ENCODE data around the gene STOML1.
A peak's percentile ranks its signal among the peaks of the same experiment; 100 is the strongest.

The STOML1 gene, protein sequence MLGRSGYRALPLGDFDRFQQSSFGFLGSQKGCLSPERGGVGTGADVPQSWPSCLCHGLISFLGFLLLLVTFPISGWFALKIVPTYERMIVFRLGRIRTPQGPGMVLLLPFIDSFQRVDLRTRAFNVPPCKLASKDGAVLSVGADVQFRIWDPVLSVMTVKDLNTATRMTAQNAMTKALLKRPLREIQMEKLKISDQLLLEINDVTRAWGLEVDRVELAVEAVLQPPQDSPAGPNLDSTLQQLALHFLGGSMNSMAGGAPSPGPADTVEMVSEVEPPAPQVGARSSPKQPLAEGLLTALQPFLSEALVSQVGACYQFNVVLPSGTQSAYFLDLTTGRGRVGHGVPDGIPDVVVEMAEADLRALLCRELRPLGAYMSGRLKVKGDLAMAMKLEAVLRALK

DNA sequence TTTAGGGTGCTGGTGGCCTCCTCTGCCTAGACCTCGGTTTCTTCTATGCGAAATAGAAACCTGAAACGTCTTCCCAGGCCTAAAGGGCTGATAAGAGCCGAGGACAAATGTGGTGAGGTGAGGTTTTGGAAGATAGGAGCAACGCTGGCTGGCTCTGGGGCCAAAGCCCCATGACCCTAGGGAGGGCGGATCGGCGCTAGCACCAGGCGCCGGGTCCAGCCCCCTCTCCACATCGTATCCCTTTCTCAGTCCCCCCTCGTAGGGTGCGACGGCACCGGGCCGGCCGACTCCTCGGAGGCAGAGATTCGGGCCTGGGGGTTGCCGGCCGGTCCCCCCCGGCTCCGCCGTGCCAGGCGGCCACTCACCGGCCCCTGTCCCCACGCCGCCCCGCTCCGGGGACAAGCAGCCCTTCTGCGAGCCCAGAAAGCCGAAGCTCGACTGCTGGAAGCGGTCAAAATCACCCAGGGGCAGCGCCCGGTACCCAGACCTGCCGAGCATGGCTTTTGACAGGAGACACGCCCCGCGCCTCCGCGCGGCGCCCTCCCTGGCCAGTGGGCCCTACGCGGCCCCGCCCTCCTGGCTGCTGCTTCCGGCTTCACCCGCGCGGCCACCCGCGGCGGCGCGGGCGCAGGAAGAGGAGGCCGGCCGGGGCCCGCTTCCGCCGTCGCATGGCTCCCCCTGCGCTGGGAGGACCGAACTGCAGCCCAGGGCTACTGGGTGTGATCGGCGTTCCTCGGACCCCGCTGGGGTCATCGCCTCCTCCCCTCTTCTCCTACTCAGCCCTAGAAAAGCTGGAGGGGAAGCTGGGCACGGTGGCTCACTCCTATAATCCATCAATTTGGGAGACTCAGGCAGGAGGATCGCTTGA is at the start of gene STOML1:
Gene STOML1 (minus strand): TSS at position 570 of the 868 bp plus-strand sequence. CDS start 72 bp downstream, at position 498.
- peaks cover 17% of the 10 kb centered on the region for H3K36me3 Mint-ChIP-seq
- H3K27ac Mint-ChIP-seq = peak within 1 kb of the TSS; percentile 67
- peak within 1 kb of the TSS; percentile 93 for H3K4me3 Mint-ChIP-seq
- ATAC-seq (peak; percentile 89), DNase-seq (ENCODE audit: low spot score in 2 of 2) (peak; percentile 99)
- H3K9me3 Mint-ChIP-seq = no peaks in the 10 kb centered on the region
- H3K4me1 Mint-ChIP-seq = peaks cover 43% of the 10 kb centered on the region

DNA sequence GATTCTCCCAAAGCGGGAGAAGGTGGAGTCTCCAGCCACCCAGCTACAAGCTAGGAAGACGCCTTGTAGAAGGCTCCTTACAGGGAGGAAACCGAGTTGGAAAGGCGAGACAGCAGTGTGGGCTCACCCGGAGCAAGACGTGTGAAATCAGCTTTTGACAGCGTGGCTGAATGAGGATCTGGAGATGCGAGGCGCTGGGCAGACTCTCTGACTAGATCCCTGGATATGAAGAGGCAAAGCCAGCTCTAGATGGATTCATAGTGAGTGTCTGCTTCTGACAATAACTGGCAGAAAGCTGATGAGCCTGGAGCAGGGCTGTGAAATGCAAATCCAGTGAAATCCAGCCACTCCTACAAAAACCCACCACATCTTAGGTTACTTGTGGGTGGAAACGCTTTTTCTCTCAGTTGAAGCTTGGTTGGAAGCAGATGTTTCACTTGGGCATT is 49.2 kb upstream of the STOML1 start:
- peaks cover 25% of the 10 kb centered on the region for H3K36me3 Mint-ChIP-seq
- H3K4me1 Mint-ChIP-seq = peaks cover 13% of the 10 kb centered on the region
- H3K4me3 Mint-ChIP-seq = no peak overlapping the region
- H3K27ac Mint-ChIP-seq = peak overlapping the region; percentile 56
- no peak for DNase-seq (ENCODE audit: low spot score in 2 of 2)
- no peaks in the 10 kb centered on the region for H3K9me3 Mint-ChIP-seq
- no peak for ATAC-seq

DNA sequence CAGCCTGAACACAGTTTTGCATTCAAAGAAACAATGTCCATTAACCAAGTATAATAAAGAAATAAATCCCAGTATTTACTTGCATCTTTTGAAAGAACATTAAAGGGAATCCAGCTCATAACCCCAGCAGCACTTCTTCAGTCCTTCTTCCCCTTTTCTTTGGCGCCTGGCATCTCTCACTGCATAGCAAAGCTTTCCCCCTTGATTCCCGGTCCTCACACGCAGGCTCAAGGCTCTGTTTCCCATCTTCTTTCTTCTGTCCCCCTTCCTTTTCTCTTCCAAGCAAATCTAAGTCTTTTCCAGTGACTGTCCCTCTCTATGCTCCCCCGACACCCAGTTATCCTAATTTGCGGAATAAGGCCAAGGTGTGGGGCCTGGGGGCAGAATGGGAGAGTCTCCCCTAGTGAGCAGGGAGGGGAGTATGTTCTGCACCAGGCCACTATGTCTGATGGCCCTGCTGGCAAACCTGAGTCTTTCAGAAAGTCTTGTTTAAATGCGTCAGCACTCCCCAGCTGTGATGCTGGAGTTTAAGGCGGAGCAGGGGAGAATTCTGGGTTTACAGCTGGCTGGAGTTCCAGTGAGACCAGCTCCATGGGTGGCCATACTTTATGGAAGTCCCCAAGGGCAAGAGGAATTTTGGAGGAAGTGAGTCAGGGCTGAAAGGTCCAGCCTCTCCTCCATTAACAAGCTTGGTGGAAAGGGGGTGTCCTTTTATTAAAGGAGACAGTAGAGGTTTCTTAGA is 48.2 kb upstream of the STOML1 start:
- Mint-ChIP-seq H3K9me3 (no peaks in the 10 kb centered on the region), H3K36me3 (peaks cover 35% of the 10 kb centered on the region), H3K4me1 (peaks cover 13% of the 10 kb centered on the region), H3K27ac (peak overlapping the region; percentile 69), H3K4me3 (no peak overlapping the region)
- ATAC-seq (no peak), DNase-seq (ENCODE audit: low spot score in 2 of 2) (no peak)

DNA sequence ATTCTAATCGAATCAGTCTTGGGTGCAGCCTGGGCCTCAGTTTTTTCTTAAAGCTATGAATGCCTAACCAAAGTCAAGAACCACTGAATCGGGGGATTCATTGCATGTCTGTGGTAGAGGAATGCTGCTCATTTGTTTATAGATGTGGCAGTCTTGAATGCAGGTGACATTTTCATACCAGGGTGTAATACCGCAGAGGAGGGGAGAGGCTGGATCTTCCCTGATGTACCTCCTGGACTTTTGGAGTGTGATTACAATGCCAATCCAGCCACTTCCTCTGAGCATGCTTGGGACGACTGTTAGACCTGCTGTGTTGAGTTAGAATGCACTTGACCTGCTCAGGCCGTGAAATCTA is 47.5 kb upstream of the STOML1 start:
- H3K4me1 Mint-ChIP-seq = peaks cover 13% of the 10 kb centered on the region
- DNase-seq (ENCODE audit: low spot score in 2 of 2) = no peak

DNA sequence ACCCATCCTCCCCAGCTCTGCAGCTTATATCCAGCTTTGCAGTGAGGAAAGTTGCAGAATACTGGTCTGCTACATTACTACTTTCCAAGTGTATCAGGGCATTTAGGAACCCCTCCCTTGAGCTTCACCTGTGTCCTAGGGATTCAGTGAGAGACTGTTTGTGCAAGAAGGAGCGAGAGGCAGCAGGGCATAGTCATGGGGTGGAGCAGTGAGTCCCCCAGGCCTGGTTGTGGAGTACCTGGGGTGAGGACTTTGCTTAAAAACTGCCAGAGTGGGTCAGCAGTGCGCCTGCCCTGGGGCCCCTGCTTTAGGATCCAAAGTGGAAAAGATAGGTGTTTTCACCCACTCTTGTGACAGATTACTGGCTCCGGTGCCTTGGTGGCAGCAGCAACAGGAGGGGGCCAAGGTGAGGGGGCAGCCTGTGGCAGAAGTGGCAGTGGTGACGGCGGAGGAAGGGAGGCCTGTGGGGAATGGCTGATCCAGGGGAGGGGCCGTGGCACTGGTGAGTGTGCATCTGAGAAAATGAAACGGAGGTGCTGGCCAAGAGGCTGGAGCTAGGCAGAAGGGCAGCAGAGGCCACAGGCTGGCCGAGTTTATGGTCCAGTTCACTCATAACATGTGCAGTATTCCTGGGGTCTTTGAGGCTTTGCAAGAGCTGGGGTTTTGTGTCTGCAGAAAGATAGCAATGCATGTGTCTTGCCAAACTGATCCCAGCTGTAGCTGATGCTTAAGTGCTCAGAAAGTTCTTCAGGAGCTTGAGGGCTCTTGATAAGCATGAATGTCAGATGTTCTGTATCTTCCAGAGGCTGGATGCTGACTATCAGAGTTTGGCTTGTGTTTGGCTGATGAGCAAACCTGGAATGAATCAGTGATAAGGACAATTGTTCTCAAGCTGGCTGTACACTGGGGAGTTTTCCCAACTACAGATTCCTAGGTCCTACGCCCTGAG is 46.9 kb upstream of the STOML1 start:
- Mint-ChIP-seq H3K4me3 (no peak overlapping the region), H3K4me1 (peaks cover 13% of the 10 kb centered on the region), H3K27ac (peak overlapping the region; percentile 89), H3K36me3 (peaks cover 46% of the 10 kb centered on the region), H3K9me3 (no peaks in the 10 kb centered on the region)
- ATAC-seq (no peak), DNase-seq (ENCODE audit: low spot score in 2 of 2) (no peak)

More for the DNA sequence above, 47.5 kb upstream of the STOML1 start:
- peak overlapping the region; percentile 89 for H3K27ac Mint-ChIP-seq
- no peak overlapping the region for H3K4me3 Mint-ChIP-seq
- ATAC-seq = no peak
- peaks cover 40% of the 10 kb centered on the region for H3K36me3 Mint-ChIP-seq
- H3K9me3 Mint-ChIP-seq = no peaks in the 10 kb centered on the region

DNA sequence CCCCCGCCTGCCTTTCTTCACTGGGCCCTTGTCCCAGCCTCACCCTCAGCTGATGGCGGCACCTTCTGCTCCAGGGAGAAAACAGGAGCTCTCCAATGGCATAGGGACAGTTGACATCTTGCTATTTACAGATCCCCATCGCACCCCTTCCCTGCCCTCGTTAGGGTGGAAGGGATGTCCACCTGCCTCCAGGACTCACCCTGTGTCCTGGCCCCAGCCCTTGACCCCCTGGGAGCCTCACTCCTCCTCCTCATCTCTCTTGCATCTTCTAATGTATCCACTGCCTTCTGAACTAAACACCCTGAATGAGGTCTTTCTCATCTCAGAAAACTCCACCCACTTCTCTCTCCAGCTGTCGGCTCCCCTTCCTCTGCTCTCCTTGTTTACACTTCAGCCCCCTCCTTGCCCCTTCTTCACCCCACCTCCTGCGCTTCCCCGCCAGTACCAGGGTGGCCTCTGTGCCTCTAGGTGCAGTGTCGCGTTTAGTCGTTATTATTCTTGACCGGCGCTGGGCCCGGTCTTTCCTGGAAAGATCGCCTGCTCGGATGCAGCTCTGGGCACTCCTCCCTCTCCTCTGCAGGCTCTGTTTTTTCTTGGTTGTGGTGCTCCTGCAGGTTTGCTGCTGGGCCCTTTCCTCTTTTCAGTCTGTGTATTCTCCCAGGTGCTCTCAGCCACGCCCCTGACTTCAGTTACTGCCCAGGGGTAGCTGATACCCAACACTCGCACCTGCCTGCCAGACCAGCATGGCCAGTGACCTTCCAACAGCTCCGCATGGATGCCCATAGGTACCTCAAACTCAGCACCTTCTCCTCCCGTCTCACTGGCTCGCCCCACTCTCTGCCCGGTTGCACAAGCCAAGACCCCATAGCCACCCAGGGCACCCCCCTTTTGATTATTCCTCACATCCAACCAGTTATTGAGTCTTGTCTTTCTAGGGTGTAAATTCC is 45.3 kb upstream of the STOML1 start:
- peak overlapping the region; percentile 89 for H3K27ac Mint-ChIP-seq
- peaks cover 13% of the 10 kb centered on the region for H3K4me1 Mint-ChIP-seq
- H3K9me3 Mint-ChIP-seq = no peaks in the 10 kb centered on the region
- ATAC-seq (no peak), DNase-seq (ENCODE audit: low spot score in 2 of 2) (no peak)
- H3K36me3 Mint-ChIP-seq = peaks cover 50% of the 10 kb centered on the region
- no peak overlapping the region for H3K4me3 Mint-ChIP-seq

DNA sequence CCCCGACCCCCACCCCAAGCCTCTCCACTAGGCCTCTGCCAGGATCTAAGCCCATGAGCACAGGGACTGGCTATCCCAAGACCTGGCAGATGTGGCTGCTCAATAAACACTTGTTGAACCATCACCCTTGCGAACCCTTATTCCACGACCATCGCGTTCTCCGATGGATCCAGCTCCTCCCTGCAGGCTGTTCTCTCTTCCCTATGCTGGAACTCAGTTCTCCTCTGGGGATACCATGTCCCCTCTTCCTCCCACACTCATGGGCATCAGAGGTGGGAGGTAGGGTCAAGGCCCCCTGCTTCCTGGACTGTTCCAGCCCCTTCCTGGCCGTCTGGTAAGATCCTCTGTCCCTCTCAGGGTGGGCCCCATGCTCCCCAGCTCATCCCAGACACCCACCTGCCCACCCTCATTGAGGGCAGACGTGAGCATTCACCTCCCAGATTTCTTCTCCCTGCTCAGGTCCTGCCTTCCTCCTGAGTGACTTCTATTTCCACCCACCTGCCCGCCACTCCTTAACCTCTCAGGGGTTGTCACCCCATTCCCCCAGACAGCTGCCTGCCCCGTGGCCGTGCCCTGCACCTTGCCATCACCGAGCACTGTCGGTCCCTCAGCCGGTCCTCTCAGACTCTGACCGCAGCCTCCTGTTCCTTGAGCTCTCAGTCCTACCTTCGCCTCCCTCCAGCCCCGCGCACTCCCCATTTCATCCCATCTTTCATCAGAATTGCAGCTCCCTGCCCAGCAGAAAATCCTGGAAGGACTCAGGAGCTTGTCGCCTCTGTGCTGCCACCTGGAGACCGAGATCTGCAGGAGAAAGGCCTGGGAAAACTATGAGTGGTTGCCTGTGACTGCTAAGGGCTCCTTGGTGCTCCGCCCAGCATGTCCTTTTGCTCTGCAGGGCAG is 44.4 kb upstream of the STOML1 start:
- H3K9me3 Mint-ChIP-seq = no peaks in the 10 kb centered on the region
- H3K4me1 Mint-ChIP-seq = peaks cover 13% of the 10 kb centered on the region
- no peak for ATAC-seq
- H3K36me3 Mint-ChIP-seq = peaks cover 56% of the 10 kb centered on the region
- no peak for DNase-seq (ENCODE audit: low spot score in 2 of 2)
- no peak overlapping the region for H3K4me3 Mint-ChIP-seq
- peak overlapping the region; percentile 50 for H3K27ac Mint-ChIP-seq

DNA sequence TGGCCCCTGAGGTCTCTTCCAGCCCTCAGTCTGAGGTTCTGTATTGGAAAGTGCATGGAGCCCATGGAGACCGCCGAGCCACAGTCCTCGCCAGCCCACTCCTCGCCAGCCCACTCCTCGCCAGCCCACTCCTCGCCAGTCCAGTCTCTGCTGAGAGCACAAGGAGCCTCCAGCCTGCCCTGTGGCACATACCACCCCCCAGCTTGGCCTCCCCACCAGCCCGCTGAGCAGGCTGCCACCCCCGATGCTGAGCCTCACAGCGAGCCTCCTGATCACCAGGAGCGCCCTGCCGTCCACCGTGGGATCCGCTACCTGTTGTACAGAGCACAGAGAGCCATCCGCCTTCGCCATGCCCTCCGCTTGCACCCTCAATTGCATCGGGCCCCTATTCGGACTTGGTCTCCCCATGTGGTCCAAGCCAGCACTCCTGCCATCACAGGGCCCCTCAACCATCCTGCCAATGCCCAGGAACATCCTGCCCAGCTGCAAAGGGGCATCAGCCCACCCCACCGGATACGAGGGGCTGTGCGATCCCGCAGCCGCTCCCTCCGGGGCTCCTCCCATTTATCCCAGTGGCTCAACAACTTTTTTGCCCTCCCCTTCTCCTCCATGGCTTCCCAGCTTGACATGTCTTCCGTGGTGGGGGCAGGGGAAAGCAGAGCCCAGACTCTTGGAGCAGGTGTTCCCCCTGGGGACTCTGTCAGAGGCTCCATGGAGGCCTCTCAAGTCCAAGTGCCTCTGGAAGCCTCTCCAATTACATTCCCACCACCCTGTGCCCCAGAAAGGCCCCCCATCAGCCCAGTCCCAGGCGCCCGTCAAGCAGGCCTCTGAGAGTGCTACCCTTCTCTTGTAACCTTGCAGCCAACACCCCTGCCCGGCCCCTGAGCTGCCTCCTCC is 43.3 kb upstream of the STOML1 start:
- Mint-ChIP-seq H3K27ac (peak overlapping the region; percentile 50), H3K4me1 (peaks cover 13% of the 10 kb centered on the region), H3K36me3 (peaks cover 56% of the 10 kb centered on the region), H3K4me3 (no peak overlapping the region), H3K9me3 (no peaks in the 10 kb centered on the region)
- ATAC-seq (no peak), DNase-seq (ENCODE audit: low spot score in 2 of 2) (no peak)

DNA sequence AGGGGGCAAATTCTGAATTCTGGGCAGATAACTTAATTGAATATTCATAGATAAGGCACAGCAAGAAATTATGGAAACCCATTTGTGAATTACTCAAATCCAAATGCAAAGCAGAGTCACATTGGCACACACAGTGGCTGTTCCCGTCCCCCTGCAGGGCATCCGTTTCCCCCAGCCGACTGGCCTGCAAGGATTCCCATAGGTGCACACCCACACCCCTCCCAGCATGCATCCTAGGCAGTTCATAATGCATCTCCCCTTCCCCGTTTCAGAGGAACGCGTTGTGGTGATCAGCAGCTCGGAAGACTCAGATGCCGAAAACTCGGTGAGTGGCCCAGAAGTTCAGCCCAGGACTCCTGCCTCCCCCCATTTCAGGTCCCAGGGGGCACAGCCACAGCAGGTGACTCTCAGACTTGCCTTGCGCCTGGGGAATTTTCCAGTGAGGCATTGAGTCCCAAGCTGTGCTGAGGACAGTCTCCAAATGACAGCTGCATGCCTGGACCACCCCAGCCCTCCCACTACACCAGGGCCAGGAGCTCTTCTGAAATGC is 42.2 kb upstream of the STOML1 start:
- H3K27ac Mint-ChIP-seq = no peak overlapping the region

DNA sequence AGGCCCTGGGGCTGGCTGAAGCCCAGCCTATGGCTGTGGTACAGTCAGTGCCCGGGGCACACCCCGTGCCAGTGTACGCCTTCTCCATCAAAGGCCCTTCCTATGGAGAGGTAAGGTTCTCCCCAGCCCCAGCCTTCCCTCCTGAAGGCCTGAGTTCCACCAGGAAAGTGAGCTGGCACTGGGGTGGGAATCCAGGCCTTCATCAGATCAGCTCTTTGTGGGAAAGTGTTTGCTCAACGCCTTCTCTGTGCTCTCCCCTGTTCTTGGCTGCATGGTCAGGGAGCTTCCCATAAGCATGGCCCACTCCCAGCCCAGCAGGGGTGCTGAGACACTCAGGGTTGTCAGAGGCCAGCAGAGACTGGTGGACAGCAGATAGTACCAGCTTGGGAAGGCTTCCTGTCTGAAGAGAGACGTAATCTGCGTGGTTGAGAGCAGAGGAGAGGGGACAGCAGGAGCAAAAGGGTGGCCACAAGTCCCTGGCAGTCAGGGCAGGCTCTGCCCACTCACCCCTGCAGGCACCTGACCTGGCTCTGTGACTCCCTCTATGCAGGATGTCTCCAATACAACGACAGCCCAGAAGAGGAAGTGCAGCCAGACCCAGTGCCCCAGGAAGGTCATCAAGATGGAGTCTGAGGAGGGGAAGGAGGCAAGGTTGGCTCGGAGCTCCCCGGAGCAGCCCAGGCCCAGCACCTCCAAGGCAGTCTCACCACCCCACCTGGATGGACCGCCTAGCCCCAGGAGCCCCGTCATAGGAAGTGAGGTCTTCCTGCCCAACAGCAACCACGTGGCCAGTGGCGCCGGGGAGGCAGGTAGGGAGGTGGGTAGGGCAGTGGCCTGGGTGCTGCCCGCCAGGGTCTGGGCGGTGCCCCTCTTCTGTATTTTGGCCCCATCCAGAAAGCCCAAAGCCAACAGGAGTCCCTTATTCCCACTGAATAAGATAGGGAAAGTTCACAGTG is 40.8 kb upstream of the STOML1 start:
- Mint-ChIP-seq H3K36me3 (peaks cover 67% of the 10 kb centered on the region), H3K9me3 (no peaks in the 10 kb centered on the region), H3K4me3 (no peak overlapping the region), H3K27ac (peak overlapping the region; percentile 85), H3K4me1 (peaks cover 7% of the 10 kb centered on the region)
- DNase-seq (ENCODE audit: low spot score in 2 of 2) (no peak), ATAC-seq (no peak)

More for the DNA sequence above, 42.2 kb upstream of the STOML1 start:
- Mint-ChIP-seq H3K36me3 (peaks cover 64% of the 10 kb centered on the region), H3K9me3 (no peaks in the 10 kb centered on the region), H3K4me3 (no peak overlapping the region), H3K4me1 (peaks cover 13% of the 10 kb centered on the region)
- DNase-seq (ENCODE audit: low spot score in 2 of 2) = no peak
- no peak for ATAC-seq

DNA sequence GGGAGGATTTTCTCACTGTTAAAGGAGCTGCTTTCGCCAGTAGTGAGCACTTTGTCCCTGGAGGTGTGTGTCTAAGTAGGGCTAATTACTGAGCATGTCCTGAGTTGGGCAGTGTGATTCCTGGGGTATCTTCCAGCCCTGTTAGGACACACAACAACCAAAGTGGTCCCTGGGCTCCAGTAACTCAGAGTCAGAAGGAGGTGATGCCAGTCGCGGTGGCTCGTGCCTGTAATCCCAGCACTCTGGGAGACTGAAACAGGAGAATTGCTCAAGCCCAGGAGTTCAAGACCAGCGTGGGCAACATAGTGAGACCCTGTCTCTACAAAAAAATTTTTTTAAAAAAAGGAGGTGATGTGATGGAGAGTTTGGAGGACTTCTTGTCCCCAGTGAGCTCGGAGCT is 40.0 kb upstream of the STOML1 start:
- Mint-ChIP-seq H3K4me3 (no peak overlapping the region), H3K36me3 (peaks cover 65% of the 10 kb centered on the region)

More for the DNA sequence above, 40.0 kb upstream of the STOML1 start:
- ATAC-seq (no peak), DNase-seq (ENCODE audit: low spot score in 2 of 2) (no peak)
- Mint-ChIP-seq H3K9me3 (no peaks in the 10 kb centered on the region), H3K4me1 (no peaks in the 10 kb centered on the region), H3K27ac (peak overlapping the region; percentile 85)
